UCSD-AML1 (cell line): ENCODE measurements around the gene ARHGAP15.

Source experiments
- DNase-seq: peaks from one replicate; lab custom pipeline; 2025; ENCODE audit not compliant: unreplicated experiment; lab: John Stamatoyannopoulos, UW

The ARHGAP15 gene

GRCh38 chr2:143608758-143609157 lies 479.5 kb downstream of the ARHGAP15 start:
- DNase-seq: no peak

- DNase-seq: no peak
Observed at GRCh38 chr2:143611336-143611735, 482.1 kb downstream of the ARHGAP15 start.

- DNase-seq: no peak
Observed at GRCh38 chr2:143615562-143615961, 486.3 kb downstream of the ARHGAP15 start.

- DNase-seq: no peak
Observed at GRCh38 chr2:143616452-143616851, 487.2 kb downstream of the ARHGAP15 start.

- DNase-seq: no peak
Observed at GRCh38 chr2:143617803-143618415, 488.7 kb downstream of the ARHGAP15 start.

GRCh38 chr2:143622106-143622505 lies 492.9 kb downstream of the ARHGAP15 start:
- DNase-seq: no peak

GRCh38 chr2:143623231-143623908 lies 494.2 kb downstream of the ARHGAP15 start:
- DNase-seq: no peak

GRCh38 chr2:143623909-143624260 lies 494.7 kb downstream of the ARHGAP15 start:
- no peak for DNase-seq

GRCh38 chr2:143629340-143629739 lies 500.1 kb downstream of the ARHGAP15 start:
- DNase-seq: no peak

- no peak for DNase-seq
Observed at GRCh38 chr2:143632751-143633374, 503.6 kb downstream of the ARHGAP15 start.

- no peak for DNase-seq
Observed at GRCh38 chr2:143633419-143633818, 504.2 kb downstream of the ARHGAP15 start.

GRCh38 chr2:143635302-143635701 lies 506.1 kb downstream of the ARHGAP15 start:
- DNase-seq: no peak

- no peak for DNase-seq
Observed at GRCh38 chr2:143635936-143636335, 506.7 kb downstream of the ARHGAP15 start.

GRCh38 chr2:143640826-143641225 lies 511.6 kb downstream of the ARHGAP15 start:
- no peak for DNase-seq

- no peak for DNase-seq
Observed at GRCh38 chr2:143645921-143646645, 516.9 kb downstream of the ARHGAP15 start.

- no peak for DNase-seq
Observed at GRCh38 chr2:143649226-143649740, 520.1 kb downstream of the ARHGAP15 start.

- no peak for DNase-seq
Observed at GRCh38 chr2:143652692-143653091, 523.5 kb downstream of the ARHGAP15 start.

- no peak for DNase-seq
Observed at GRCh38 chr2:143668234-143668633, 539.0 kb downstream of the ARHGAP15 start.

- no peak for DNase-seq
Observed at GRCh38 chr2:143674051-143674450, 544.8 kb downstream of the ARHGAP15 start.

- no peak for DNase-seq
Observed at GRCh38 chr2:143675021-143675420, 545.8 kb downstream of the ARHGAP15 start.

- DNase-seq: no peak
Observed at GRCh38 chr2:143679617-143680016, 550.4 kb downstream of the ARHGAP15 start.
